ENCODE results near the gene SPRED3. TPM values are rescaled to one million over a fixed set of nuclear protein-coding genes. Genes with fewer than 3 reads are reported as not detected.

Gene SPRED3
- total RNA-seq, 1 experiment from 2014 or later, result 3.5 TPM

- no peak for TF ChIP-seq CTCF (IDR thresholded peaks at IDR 0.05; ENCODE audit: insufficient read depth in 1 of 2, low read depth in 1 of 2, low read length in 1 of 2, severe bottlenecking in 1 of 2, unreplicated experiment in 1 of 2)
- CTCF ChIA-PET, result interaction anchor here (0.6 to 0.8 kb wide), 2 partner anchors 201 to 203 kb away, joined by 6 read pairs; no protein-coding TSS in a partner anchor
- no peaks in the 10 kb centered on the region for H3K36me3 ChIP-seq (ENCODE audit: control insufficient read depth, insufficient read depth, low read length)
- no TSS peak for BruUV-seq (replicated peaks)
- Mint-ChIP-seq H3K27ac (ENCODE audit: unreplicated experiment) (no peak overlapping the region), H3K27me3 (ENCODE audit: insufficient read depth, unreplicated experiment) (peaks cover 6% of the 10 kb centered on the region), H3K4me1 (ENCODE audit: low read depth, unreplicated experiment) (peaks cover 7% of the 10 kb centered on the region), H3K4me3 (ENCODE audit: unreplicated experiment) (no peak overlapping the region), H3K9me3 (ENCODE audit: unreplicated experiment) (no peaks in the 10 kb centered on the region), H3K36me3 (ENCODE audit: insufficient read depth, unreplicated experiment) (no peaks in the 10 kb centered on the region)
- H3K9me3 ChIP-seq, result no peaks in the 10 kb centered on the region
- intact Hi-C loops (cut with micrococcal nuclease; ENCODE audit: unreplicated experiment), result no loop called here
- H3K27me3 ChIP-seq (replicated peaks; ENCODE audit: control insufficient read depth, insufficient read depth, low read length), result no peaks in the 10 kb centered on the region
- H3K4me3 ChIP-seq (ENCODE audit: low read depth, low read length), result no peak overlapping the region
- no peaks in the 10 kb centered on the region for H3K4me1 ChIP-seq
- POLR2A ChIA-PET, result no interaction called here
- no peak for DNase-seq
Measured at GRCh38 chr19:38437917-38438316, 49.4 kb downstream of the SPRED3 start.

DNA sequence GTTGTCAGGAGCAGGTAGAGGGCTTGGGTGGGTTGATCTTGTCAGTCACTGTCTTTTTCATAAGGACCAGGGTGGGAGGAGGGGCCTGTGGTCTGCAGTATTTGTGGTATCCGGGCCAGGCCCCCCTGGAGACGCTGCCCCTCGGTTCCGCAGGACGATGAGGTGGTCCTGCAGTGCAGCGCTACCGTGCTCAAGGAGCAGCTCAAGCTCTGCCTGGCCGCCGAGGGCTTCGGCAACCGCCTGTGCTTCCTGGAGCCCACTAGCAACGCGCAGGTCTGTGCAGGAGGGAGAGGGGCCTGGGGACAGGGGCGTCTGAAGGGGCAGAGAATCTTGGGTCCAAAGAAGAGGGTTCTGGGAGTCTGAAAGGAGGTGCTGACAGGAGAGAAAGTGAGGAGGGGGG is 52.1 kb downstream of the SPRED3 start:
- CTCF ChIA-PET, result interaction anchor here (0.6 kb wide), 1 partner anchor 534 kb away, joined by 3 read pairs; the partner anchor contains the start of gene SIPA1L3
- no peak overlapping the region for H3K4me3 Mint-ChIP-seq (ENCODE audit: unreplicated experiment)
- H3K9me3 ChIP-seq, result no peaks in the 10 kb centered on the region
- H3K36me3 Mint-ChIP-seq (ENCODE audit: insufficient read depth, unreplicated experiment), result no peaks in the 10 kb centered on the region
- H3K27me3 ChIP-seq (replicated peaks; ENCODE audit: control insufficient read depth, insufficient read depth, low read length), result no peaks in the 10 kb centered on the region
- POLR2A ChIA-PET, result no interaction called here
- H3K36me3 ChIP-seq (ENCODE audit: control insufficient read depth, insufficient read depth, low read length), result no peaks in the 10 kb centered on the region
- H3K4me3 ChIP-seq (ENCODE audit: low read depth, low read length), result no peak overlapping the region
- intact Hi-C loops (cut with micrococcal nuclease; ENCODE audit: unreplicated experiment), result no loop called here
- no peak overlapping the region for H3K27ac Mint-ChIP-seq (ENCODE audit: unreplicated experiment)
- peaks cover 15% of the 10 kb centered on the region for H3K27me3 Mint-ChIP-seq (ENCODE audit: insufficient read depth, unreplicated experiment)
- no peaks in the 10 kb centered on the region for H3K4me1 ChIP-seq
- DNase-seq, result no peak
- H3K9me3 Mint-ChIP-seq (ENCODE audit: unreplicated experiment), result no peaks in the 10 kb centered on the region
- TF ChIP-seq CTCF (IDR thresholded peaks at IDR 0.05; ENCODE audit: insufficient read depth in 1 of 2, low read depth in 1 of 2, low read length in 1 of 2, severe bottlenecking in 1 of 2, unreplicated experiment in 1 of 2), result no peak
- BruUV-seq (replicated peaks), result no TSS peak
- H3K4me1 Mint-ChIP-seq (ENCODE audit: low read depth, unreplicated experiment), result no peaks in the 10 kb centered on the region

DNA sequence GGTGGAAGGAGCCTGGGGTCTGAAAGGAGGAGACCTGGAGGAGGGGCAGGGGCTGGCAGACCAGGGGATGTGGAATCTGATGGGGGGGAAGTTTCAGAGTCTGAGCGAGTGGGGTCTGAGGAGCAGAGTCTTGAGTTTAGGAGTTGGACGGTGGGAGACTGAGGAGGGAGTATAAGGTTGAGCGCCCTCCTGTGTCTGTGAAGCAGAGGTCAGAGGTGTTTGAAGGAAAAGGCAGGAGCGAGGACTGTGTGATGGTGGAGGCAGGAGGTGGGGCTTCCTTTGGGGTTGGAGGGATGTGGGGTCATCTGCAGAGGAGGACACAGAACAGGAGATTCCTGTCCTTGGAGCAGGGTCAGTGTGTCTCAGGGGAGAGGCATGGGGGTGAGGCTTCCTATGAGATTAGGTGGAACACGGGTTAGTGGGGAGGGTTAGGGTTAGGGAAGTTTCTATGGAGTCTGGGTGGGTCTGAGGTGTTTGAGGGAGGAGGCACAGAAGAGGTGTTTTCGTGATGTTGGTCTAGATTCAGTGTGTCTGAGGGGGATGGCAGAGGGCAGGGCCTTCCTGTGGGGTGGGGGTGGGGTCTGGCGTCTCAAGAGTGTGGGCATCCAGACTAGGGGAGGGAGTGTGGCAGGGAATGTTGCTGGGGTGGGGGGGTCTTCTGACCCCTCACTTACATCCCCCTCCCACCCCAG is 53.3 kb downstream of the SPRED3 start:
- ChIA-PET CTCF (no interaction called here), POLR2A (no interaction called here)
- Mint-ChIP-seq H3K4me1 (ENCODE audit: low read depth, unreplicated experiment) (no peaks in the 10 kb centered on the region), H3K27ac (ENCODE audit: unreplicated experiment) (no peak overlapping the region), H3K4me3 (ENCODE audit: unreplicated experiment) (no peak overlapping the region), H3K9me3 (ENCODE audit: unreplicated experiment) (no peaks in the 10 kb centered on the region), H3K27me3 (ENCODE audit: insufficient read depth, unreplicated experiment) (peaks cover 15% of the 10 kb centered on the region), H3K36me3 (ENCODE audit: insufficient read depth, unreplicated experiment) (no peaks in the 10 kb centered on the region)
- intact Hi-C loops (cut with micrococcal nuclease; ENCODE audit: unreplicated experiment), result loop anchor here (1.0 kb wide), 1 partner anchor 39 kb away; the partner anchor contains the start of gene FAM98C
- Histone ChIP-seq H3K27me3 (replicated peaks; ENCODE audit: control insufficient read depth, insufficient read depth, low read length) (no peaks in the 10 kb centered on the region), H3K36me3 (ENCODE audit: control insufficient read depth, insufficient read depth, low read length) (no peaks in the 10 kb centered on the region), H3K4me1 (no peaks in the 10 kb centered on the region), H3K4me3 (ENCODE audit: low read depth, low read length) (no peak overlapping the region), H3K9me3 (no peaks in the 10 kb centered on the region)
- BruUV-seq (replicated peaks), result no TSS peak
- TF ChIP-seq CTCF (IDR thresholded peaks at IDR 0.05; ENCODE audit: insufficient read depth in 1 of 2, low read depth in 1 of 2, low read length in 1 of 2, severe bottlenecking in 1 of 2, unreplicated experiment in 1 of 2), result peak in 1 of 2 experiments; percentile 28
- DNase-seq, result peak in 1 of 2 experiments; percentile 28
